HG03521 (cell line): ENCODE data around the gene RASSF1.

Experiments
- ATAC-seq: cut with Tn5 transposase; IDR thresholded peaks from one replicate; pipeline ENCODE4 v1.9.1; 2021; ENCODE audit warnings: mild to moderate bottlenecking, moderate library complexity; ENCODE audit not compliant: unreplicated experiment

Gene RASSF1, protein sequence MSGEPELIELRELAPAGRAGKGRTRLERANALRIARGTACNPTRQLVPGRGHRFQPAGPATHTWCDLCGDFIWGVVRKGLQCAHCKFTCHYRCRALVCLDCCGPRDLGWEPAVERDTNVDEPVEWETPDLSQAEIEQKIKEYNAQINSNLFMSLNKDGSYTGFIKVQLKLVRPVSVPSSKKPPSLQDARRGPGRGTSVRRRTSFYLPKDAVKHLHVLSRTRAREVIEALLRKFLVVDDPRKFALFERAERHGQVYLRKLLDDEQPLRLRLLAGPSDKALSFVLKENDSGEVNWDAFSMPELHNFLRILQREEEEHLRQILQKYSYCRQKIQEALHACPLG

DNA sequence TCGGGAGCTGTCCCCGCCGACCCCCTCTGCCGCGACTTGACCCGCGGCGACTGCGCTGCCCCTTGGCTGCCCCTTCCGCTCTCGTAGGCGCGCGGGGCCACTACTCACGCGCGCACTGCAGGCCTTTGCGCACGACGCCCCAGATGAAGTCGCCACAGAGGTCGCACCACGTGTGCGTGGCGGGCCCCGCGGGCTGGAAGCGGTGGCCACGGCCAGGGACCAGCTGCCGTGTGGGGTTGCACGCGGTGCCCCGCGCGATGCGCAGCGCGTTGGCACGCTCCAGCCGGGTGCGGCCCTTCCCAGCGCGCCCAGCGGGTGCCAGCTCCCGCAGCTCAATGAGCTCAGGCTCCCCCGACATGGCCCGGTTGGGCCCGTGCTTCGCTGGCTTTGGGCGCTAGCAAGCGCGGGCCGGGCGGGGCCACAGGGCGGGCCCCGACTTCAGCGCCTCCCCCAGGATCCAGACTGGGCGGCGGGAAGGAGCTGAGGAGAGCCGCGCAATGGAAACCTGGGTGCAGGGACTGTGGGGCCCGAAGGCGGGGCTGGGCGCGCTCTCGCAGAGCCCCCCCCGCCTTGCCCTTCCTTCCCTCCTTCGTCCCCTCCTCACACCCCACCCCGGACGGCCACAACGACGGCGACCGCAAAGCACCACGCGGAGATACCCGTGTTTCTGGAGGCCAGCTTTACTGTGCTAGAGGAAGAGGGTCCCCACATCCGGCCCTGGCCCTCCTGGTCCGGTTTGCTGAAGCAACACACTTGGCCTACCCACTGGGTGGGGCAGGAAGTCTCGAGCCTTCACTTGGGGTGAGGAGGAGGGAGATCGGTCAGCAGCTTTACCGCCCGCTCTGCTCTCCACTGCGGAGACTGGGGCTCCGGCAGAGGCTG lies at the start of gene RASSF1:
TSS of gene RASSF1 (minus strand) at position 389 of the 882 bp plus-strand sequence. CDS start at position 358, 31 bp downstream.
- no peak for ATAC-seq

DNA sequence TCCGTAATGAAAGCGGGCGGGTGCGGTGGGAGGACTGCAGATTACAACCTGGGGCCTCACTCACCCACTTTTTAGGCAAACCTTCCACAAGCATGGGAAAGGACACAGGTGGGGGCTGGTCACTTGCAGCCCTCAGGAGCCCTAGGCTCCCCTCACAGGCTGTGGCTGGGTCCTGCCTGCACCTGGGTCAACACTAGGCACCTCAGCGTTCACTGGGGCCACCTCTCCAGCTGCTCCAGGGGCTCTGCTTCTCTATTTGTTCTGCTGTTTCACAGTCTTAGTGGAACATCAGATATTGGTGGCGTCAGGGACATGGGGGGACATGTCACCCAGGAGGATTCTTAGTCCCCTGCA lies 48.8 kb upstream of the RASSF1 start:
- no peak for ATAC-seq

DNA sequence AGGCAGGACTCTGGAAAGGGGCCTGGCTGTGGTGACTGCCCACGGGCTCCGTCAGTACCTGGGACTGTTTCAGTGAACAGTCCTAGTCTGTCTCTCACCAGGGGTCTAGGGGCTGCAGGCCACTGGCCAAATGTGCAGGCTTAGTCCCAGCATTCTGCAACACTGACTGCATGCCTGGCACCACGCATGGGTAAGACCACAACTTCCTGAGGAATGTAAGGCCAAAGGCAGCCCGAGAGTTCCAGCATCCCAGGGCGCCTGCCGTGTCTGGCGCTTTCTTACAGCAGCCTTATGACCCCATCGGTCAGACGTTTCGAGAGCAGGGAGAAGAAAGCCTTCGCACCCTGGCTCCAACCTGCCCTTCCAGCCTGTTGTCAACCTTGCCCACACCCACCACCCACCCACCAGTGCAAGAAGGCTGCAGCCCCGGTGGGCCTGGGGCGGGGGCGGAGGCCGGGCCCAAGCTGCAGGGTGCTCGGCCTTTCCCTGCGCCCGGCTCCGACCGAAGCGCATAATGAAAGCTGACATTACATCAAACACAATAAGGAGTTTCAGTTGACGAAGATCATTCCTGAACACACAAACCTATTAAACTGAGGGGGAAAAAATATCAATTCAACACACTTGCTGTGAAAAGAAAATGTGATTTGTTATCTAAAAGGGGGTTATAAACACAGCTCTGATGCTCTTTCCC lies 48.2 kb upstream of the RASSF1 start:
- ATAC-seq = no peak

DNA sequence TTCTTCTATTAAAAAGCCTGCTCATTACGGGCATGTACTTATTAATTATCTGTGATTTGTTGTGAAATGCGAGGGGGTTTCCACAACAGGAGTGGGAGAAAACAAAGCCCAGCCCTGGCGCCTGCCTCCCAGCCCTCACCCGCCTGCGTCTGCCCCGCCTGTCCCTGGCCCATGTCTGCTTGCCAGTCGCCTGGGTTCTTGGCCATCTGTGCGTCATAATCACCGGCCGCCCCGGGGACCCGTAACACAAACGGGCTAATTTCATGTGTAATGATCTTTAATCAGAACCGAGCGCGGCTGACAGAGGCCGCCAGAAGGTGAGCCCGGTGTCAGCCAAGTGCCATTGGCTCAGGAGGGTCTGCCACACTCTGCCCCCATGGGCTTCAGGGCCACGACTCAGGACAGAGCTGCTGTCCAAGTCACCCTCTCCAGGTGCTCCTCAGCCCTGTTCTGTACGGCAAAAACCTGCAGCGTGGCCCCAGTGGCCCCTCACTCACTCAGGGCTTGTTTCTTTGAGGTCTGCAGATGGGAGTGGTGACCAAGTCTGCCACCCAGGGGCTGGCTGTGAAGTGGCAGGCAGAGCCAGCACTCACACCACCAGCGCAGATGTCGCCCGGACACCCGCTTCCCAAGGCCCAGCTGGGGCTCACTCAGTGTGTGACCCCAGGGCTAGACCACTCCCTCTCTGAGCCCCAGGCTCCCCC lies 47.5 kb upstream of the RASSF1 start:
- ATAC-seq = no peak

DNA sequence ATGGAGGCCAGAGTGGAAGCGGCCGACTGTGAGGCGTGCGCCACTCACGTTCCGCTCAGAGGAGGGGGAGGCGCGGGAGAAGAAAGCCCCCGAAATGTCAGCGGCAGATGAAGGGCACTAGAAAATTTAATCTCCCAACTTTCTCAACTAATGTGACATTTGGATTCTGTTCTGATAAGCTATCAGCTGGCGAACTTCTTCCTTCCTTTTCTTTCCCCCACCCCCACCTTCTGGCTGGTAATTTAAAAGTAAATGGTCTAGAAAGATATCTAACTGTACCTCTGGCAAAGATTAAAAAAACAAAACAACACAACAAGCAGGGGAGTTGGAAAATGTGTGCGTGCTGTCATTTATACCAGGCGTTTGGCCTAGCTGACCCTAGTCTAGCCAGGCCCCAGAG lies 45.1 kb upstream of the RASSF1 start:
- ATAC-seq = no peak

DNA sequence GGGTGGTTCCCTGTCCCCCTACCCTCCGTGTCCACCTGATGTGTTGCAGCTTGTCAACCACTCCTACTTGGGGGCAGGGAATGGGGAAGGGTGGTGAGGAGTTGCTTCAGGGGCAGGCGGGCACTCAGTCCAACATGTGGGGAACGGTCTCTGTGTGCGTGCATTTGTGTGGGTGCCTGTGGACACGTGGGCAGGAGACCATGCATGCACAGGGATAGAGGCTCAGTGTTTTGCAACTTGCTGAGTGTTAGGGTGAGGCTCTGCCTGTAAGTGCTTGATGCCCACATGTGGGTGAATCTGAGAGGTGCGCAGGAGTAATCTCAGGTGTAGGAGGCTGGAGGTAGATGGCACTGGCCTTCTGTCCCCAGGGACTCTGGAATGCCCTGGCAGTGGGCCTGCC lies 43.1 kb upstream of the RASSF1 start:
- ATAC-seq = no peak

DNA sequence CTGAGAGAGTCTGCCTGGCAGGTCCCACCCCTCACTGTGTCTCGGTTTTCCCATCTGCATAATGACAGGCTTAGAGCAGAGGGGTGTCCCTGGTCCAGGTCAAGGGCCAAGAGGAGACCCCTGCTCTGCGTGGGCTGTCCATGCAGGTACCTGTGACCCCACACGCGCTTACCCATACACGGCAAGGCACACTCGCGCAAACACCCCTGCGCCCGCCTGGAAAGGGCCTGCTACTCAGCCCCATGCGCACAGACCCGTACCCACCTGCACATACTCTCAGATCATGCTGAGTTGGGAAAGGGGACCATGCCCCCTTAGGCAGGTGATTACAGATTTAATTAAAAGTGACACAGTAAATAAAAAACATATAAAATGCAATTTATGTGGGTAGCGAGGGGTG lies 42.1 kb upstream of the RASSF1 start:
- ATAC-seq = no peak

DNA sequence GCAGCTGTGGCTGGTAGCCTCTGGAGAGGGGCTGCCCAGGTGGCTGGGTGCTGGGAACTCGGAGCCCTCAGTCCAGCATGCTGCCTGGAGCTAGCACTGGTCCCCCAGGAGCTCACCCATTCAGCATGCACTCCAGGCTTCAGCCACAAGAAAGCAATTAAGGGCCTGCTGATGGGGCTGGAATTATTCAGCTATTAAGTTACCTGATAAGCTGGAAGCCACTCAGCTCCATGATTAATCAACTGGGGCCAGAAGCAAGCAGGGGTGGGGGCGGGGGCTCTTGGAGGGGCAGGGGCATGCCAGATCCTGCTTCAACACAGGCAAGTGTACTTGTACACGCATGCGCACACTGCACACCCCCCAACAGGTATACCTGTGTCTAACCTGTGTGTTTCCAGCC lies 40.7 kb upstream of the RASSF1 start:
- ATAC-seq = no peak

DNA sequence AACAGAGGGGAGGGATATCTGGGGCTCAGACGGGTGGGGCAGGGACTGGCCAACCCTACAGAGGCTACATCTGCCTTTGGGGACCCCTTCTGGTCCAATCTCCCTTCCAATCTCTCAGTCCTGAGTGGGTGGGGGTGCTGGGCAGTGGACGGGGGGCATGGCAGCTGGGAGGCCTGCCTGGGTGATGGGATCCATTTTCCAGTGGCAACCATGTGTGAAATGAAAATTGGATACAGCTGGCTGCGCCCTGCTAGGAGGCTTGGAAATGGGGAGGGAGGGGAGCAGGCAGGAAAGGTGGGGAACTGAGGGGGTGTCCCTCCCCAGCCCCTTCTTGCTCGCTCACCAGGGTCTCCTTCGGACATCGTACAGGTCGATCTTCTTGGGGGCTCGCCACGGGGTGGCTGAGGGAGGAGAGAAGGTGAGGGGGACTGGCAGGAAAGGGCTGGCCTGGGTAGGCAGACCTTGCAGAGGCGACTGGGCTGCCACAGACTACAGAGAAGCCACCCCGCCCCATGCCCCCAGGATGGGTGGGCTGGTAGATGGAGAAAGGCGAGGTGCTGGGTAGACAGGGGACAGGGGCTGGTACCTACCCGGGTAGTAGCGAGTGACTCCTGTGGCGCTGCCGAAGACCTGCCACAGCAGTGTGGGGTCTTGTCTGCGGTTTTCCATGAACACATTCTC lies 39.9 kb upstream of the RASSF1 start:
- no peak for ATAC-seq

DNA sequence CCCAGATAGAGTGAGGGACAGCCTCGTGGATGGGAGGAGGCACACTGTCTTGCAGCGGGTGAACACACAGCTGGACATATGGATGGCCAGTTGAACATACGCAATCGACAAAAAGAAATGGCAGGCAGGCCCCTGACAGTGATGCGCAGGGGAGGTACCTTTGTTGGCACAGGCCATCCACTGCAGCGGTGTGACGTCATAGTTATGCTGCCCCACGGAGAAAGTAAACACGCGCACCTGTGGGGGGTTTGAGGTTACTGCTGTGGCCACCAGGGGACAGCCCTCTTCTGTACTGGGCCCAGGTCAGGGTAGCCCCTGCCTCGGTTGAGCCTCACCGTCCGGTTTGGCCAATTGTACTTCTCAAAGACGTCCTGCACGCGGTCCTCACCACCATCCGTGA lies 38.1 kb upstream of the RASSF1 start:
- no peak for ATAC-seq

DNA sequence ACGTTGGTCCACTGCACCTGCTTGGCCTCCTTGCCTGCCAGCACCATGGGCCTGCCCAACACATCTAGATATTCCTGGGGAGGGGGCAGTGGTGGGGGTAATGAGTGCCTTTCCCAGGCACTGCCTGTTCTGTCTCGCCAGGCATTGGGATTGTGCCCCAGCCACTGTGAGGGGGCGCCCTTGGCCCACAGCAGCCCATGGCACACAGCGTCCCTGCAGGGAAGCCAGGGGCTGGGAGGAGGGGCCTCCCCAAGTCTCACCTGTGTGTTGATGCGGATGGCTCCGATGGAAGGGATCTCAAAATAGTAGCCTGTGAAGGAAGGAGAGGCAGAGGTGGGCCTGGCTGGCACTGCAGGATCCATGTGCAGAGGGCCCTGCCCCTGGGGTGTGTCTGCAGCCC lies 37.4 kb upstream of the RASSF1 start:
- no peak for ATAC-seq

DNA sequence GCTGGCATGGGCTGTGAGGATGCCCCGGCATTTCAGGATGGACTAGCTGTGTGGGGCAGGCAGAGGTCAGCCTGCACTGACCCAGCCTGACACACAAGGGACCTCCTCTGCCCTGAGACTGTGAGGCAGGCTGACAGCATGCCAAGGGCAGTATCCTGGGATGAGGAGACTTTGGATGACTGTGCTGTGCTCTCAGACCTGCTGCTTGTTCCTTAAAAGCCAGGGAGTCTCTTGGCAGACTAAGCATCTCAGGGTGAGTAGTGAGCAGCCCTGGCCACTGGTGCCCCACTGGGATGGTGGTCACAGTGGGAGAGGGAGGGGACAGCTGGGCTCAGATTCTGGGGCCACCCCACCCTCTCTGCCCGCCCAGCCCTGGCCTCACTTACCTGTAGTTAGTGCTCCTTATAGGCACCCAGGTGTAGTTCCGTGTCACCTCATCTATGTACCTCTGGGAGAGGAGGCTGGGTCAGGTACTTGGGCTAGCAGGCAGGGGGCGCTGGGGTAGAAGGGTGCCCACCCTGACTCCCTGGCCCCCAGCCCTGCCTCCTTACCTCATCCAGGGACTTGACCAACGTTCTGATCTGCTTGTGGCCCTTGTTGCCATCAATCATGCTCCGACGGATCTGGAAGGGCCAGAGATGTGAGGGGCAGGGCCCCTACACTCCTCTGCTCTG lies 34.8 kb upstream of the RASSF1 start:
- no peak for ATAC-seq

DNA sequence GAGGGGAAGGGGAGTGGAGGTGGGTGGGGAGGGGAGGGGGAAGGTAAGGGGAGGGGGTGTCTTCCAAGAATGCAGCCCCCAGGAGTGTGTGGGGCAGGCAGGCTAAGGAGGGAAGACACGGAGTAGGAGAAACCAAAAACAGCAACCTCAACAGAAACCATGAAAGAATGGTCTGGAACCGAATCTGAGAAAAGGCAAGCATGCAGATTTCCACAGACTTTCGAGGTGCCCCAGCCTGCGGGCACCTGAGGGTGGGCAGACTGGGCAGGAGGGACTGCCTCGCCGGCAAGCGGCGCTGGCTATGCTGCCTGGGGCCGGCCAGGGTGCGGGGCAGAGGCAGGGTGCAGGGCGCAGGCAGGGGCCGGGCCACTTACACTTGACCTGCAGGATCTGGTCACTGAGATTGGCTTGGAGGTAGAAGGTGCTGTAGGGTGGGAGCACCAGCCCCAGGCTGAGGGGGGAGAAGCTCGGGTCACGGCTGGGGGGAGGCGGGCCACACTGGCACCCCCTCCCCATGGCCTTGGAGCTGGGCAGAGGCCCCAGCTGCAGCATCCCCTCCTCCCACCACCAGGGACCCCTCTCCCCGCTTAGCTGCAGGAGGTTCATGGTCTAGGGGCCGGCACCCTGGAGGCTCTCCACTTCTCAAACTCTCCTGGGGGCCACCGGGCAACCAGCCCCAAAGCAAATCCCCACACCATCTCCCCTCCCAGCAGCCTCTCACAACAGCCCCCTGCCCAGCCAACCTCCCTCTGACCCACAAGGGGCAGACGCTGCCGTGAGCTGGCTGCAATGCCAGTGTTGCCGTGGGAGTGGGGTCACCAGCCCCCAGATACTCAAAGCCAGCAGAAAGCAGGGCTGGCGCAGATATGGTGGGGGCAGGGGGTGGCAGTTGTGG lies 34.0 kb upstream of the RASSF1 start:
- no peak for ATAC-seq

DNA sequence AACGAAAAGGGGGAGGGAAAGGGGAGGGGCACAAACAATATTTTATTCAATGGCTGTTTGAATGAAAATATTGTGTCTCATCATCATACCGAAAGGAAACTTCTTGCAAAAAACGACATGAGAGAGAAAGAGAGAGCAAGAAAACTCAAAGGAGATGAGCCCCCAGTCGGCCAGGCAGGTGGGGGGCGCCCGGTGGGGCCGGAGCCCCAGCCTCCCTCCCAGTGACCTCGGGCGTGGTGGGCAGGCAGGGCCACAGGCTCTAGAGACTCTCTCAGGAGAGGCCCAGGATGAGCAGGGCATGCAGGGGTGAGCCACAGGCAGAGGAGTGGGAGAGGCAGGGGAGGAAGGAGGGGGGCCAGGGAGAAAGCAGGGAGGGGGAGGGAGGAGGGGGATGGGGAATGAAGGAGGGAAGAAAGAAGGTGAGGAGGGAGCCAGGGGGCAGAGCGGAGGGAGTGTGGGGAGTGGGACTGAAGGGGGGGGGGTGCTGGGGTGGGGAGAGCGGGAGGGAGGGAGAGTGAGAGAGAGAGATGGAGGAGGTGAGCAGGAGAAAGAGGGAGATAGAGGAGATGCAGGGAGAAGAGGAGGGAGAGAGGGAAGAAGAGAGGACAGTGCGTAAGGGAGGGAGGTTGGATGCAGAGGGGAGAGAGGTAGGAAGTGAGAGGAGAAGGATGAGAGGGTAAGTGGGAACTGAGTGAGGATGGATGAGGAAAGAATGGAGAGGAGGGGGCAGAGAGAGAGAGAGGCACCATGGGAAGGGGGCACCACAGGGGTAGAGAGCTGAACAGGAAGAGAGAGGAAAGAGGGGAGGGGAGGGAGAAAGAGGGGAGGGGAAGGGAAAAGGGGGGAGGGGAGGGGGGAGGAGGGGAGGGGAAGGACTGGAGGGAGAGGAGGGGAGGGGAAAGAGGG lies 32.8 kb upstream of the RASSF1 start:
- no peak for ATAC-seq

DNA sequence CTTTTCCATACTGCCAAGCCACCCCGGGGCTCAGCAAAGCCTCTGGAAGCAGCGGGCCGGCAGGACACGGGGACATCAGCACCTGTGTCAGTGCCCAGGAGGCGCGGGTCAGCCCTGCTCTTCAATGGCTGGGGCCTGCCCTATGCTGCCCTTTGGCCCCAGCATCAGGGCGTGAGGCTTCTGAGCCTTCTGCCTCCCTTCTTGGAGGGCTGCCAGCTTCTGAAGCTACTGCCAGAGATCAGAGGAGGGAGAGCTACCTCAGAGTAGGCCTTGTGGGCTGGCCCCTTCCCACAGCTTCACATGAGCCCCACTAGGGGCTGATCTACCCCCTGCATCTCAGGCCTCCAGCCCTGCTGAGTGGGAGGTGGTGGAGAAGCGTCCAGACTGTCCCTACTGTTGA lies 31.7 kb upstream of the RASSF1 start:
- ATAC-seq = no peak

DNA sequence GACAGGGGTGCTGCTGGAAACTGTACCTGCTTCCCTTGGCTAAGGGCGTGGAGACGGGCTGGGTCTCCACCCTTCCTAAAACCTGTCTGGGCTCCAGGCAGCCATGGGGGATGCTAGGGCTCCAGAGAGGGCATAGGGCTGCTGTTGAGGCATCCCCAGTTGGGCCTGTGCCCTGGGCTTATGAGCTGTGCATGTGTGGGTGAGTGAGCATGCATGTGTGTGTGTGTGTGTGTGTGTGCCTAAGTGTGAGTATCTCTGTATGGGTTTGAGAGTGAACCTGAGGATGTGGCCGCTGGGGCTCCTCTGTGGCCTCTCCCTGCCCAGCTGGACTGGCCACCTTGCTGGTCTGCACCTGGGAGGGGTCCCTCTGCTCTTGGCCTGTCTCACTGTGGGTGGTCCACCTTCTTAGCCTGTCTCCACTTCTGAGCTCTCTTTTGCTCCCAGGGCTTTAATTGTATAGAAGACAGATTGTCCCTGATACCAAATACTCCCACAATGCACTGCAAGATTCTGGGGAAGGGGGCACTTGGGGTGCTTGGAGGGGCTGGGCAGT lies 30.6 kb upstream of the RASSF1 start:
- ATAC-seq = no peak

DNA sequence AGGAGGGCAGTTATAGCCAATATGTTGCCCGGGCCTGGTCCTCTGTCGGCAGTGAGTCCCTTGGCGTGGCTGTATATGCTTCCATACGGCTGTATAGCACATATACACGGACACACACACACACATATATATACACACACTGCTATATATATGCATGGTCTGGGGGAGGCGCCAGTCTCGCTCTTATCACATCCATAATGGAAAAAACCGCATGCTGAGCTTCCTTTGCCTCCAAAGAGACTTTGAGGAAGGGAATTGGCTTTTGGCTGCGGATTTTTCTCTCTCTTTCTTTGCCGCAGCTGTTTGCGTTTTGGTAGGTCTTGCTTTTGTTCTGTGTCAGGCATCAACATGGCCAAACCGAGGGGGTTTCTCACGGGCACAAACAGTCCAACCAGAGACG lies 30.0 kb upstream of the RASSF1 start:
- no peak for ATAC-seq
